ENCODE results near the gene ZNF77.
A peak's percentile ranks its signal among the peaks of the same experiment; 100 is the strongest.

Gene ZNF77

DNA sequence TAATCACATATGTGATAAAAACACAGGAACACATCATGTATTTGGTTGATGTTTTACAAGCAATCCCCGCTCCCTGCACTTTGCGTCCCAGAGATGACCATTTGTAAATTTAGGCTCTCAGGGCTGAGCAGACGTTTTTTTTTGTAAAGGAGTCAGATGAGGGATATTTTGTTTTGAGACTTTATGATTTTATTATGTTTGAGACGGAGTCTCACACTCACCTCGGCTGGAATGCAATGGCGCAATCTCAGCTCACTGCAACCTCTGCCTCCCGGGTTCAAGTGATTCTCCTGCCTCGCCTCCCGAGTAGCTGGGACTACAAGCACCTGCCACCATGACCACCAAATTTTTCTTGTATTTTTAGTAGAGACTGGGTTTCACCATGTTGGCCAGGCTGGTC lies 34.0 kb upstream of the ZNF77 start:
- H3K27ac ChIP-seq (ENCODE audit: insufficient read depth in 1 of 2, low read depth in 1 of 2, low read length in 2 of 2, poor library complexity in 1 of 2, severe bottlenecking in 2 of 2) = no peak overlapping the region
- no peak overlapping the region for H3K4me3 ChIP-seq (ENCODE audit: control insufficient read depth in 1 of 7, extremely low read depth in 1 of 7, insufficient read depth in 4 of 7, low read depth in 2 of 7, low read length in 6 of 7)
- DNase-seq = no peak
- H3K36me3 ChIP-seq (ENCODE audit: control insufficient read depth in 4 of 4, insufficient read depth in 4 of 4, low read length in 3 of 4) = no peaks in the 10 kb centered on the region
- POLR2A ChIA-PET = no interaction called here
- H3K9me3 ChIP-seq (ENCODE audit: control extremely low read depth in 1 of 5, control insufficient read depth in 4 of 5, insufficient read depth in 2 of 5, low read depth in 1 of 5, low read length in 4 of 5) = no peaks in the 10 kb centered on the region
- CTCF ChIA-PET = no interaction called here
- H3K4me1 ChIP-seq (ENCODE audit: control extremely low read depth in 1 of 4, control insufficient read depth in 4 of 4, insufficient read depth in 4 of 4, low read length in 3 of 4) = peaks cover 4 to 41% (median 30%) of the 10 kb centered on the region in 4 experiments
- 96% methylated on average over 7 of the region's 9 CpGs for WGBS (ENCODE audit: insufficient coverage)
- H3K27me3 ChIP-seq (replicated peaks in 2 of 5; ENCODE audit: control insufficient read depth in 4 of 5, insufficient read depth in 5 of 5, low read length in 4 of 5) = peaks cover 0 to 4% (median 0%) of the 10 kb centered on the region in 5 experiments

DNA sequence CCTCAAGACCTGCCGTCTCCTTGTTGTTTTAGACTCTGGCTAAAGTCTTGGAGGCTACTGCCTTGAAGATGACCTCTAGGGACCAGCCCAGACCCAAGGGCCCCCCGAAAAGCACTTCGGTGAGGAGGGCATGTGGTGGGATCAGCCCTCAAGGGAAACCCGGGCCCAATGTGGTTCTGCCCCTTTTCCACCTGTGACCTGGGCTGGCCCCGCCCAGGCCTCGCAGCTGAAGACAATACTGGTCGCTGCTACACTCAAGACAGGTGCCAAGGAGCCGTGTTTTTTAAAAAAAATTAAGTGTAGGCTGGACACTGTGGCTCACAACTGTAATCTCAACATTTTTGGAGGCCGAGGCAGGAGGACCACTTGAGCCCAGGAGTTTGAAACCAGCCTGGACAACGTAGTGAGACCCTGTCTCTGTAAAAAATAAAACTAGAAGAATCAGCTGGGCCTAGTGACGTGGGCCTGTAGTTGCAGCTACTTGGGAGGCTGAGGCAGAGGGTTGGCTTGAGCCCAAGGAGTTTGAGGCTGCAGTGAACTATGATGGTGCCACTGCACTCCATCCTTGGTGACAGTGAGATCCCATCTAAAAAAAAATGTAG lies 33.5 kb upstream of the ZNF77 start:
- no peak overlapping the region for H3K27ac ChIP-seq (ENCODE audit: insufficient read depth in 1 of 2, low read depth in 1 of 2, low read length in 2 of 2, poor library complexity in 1 of 2, severe bottlenecking in 2 of 2)
- ChIA-PET POLR2A (no interaction called here), CTCF (no interaction called here)
- 92% methylated on average over 10 of the region's 11 CpGs for WGBS (ENCODE audit: insufficient coverage)
- H3K27me3 ChIP-seq (replicated peaks in 2 of 5; ENCODE audit: control insufficient read depth in 4 of 5, insufficient read depth in 5 of 5, low read length in 4 of 5) = peaks cover 0 to 4% (median 0%) of the 10 kb centered on the region in 5 experiments
- H3K4me3 ChIP-seq (ENCODE audit: control insufficient read depth in 1 of 7, extremely low read depth in 1 of 7, insufficient read depth in 4 of 7, low read depth in 2 of 7, low read length in 6 of 7) = no peak overlapping the region
- DNase-seq = no peak
- peaks cover 4 to 36% (median 28%) of the 10 kb centered on the region in 4 experiments for H3K4me1 ChIP-seq (ENCODE audit: control extremely low read depth in 1 of 4, control insufficient read depth in 4 of 4, insufficient read depth in 4 of 4, low read length in 3 of 4)
- H3K36me3 ChIP-seq (ENCODE audit: control insufficient read depth in 4 of 4, insufficient read depth in 4 of 4, low read length in 3 of 4) = no peaks in the 10 kb centered on the region
- H3K9me3 ChIP-seq (ENCODE audit: control extremely low read depth in 1 of 5, control insufficient read depth in 4 of 5, insufficient read depth in 2 of 5, low read depth in 1 of 5, low read length in 4 of 5) = no peaks in the 10 kb centered on the region

DNA sequence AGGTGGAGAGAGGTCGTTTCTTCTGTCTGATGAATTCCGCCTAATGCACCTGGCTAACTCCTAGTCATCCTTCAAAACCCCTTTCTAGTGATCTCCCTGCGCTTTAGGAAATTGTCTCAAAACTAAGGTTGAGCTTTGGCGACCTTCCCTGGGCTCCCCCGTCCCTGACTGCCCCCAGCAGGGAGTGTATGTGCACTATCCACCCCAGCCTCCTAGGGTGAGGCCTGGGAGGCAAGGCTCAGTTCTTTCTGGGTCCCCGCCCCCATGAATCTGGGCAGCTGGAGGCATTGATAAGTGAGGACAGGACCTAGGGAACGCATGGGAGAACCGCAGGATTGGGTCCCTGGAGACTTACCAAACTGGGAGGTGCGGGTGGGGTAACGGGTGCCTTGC lies 33.0 kb upstream of the ZNF77 start:
- Histone ChIP-seq H3K4me3 (ENCODE audit: control insufficient read depth in 1 of 7, extremely low read depth in 1 of 7, insufficient read depth in 4 of 7, low read depth in 2 of 7, low read length in 6 of 7) (peak overlapping the region in 1 of 7 experiments; percentile 45), H3K4me1 (ENCODE audit: control extremely low read depth in 1 of 4, control insufficient read depth in 4 of 4, insufficient read depth in 4 of 4, low read length in 3 of 4) (peaks cover 4 to 30% (median 25%) of the 10 kb centered on the region in 4 experiments), H3K9me3 (ENCODE audit: control extremely low read depth in 1 of 5, control insufficient read depth in 4 of 5, insufficient read depth in 2 of 5, low read depth in 1 of 5, low read length in 4 of 5) (no peaks in the 10 kb centered on the region), H3K27ac (ENCODE audit: insufficient read depth in 1 of 2, low read depth in 1 of 2, low read length in 2 of 2, poor library complexity in 1 of 2, severe bottlenecking in 2 of 2) (no peak overlapping the region), H3K36me3 (ENCODE audit: control insufficient read depth in 4 of 4, insufficient read depth in 4 of 4, low read length in 3 of 4) (no peaks in the 10 kb centered on the region), H3K27me3 (replicated peaks in 2 of 5; ENCODE audit: control insufficient read depth in 4 of 5, insufficient read depth in 5 of 5, low read length in 4 of 5) (peaks cover 0 to 4% (median 0%) of the 10 kb centered on the region in 5 experiments)
- ChIA-PET POLR2A (no interaction called here), CTCF (no interaction called here)
- 67% methylated on average over 9 of the region's 10 CpGs for WGBS (ENCODE audit: insufficient coverage)
- DNase-seq = no peak

DNA sequence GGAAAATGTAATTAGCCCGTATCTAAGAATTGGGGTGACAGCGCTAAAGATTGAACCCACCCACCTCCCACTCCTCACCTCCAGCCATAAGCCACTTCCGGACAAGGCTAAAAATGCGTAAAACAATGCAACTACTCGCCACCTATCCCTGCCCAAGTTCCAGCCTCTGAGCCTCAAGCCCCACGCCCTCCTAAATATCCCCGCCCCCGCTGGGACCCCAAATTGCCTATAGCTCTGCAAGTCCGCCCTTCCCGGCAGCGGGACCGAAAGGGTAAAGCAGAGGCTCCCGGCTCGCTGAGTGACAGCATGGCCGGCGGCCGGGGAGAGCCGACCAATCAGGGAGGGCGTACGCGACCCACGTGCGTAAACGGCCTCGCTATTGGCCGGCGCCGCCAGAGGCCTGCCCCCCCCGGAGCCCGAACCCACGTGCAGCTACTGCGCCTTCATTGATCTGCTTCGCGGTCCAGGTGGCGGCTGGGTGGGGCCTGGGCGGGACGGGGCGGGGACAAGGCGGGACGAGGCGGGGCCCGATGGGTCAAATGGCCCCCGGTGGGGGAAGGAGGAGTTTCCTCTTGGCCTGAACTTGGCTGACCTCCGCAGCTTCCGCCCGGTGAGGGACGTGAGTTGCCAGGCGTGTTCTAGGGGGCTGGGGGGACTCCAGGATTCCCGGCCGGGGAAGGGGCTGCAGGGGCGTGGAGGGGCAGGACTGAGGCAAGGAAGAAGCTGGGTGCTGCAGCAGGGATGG lies 32.4 kb upstream of the ZNF77 start, which contains the start of gene TLE6:
TLE6 (plus strand) TSS at position 564 of the 745 bp plus-strand sequence. CDS start 670 bp downstream, outside the sequence.
- Histone ChIP-seq H3K4me3 (ENCODE audit: control insufficient read depth in 1 of 7, extremely low read depth in 1 of 7, insufficient read depth in 4 of 7, low read depth in 2 of 7, low read length in 6 of 7) (peak within 1 kb of the TSS in 6 of 7 experiments; percentile 46 to 80 (median 65)), H3K36me3 (ENCODE audit: control insufficient read depth in 4 of 4, insufficient read depth in 4 of 4, low read length in 3 of 4) (no peaks in the 10 kb centered on the region), H3K27me3 (replicated peaks in 2 of 5; ENCODE audit: control insufficient read depth in 4 of 5, insufficient read depth in 5 of 5, low read length in 4 of 5) (peaks cover 0 to 4% (median 0%) of the 10 kb centered on the region in 5 experiments), H3K4me1 (ENCODE audit: control extremely low read depth in 1 of 4, control insufficient read depth in 4 of 4, insufficient read depth in 4 of 4, low read length in 3 of 4) (peaks cover 4 to 27% (median 24%) of the 10 kb centered on the region in 4 experiments), H3K27ac (ENCODE audit: insufficient read depth in 1 of 2, low read depth in 1 of 2, low read length in 2 of 2, poor library complexity in 1 of 2, severe bottlenecking in 2 of 2) (peak within 1 kb of the TSS in 1 of 2 experiments; percentile 34), H3K9me3 (ENCODE audit: control extremely low read depth in 1 of 5, control insufficient read depth in 4 of 5, insufficient read depth in 2 of 5, low read depth in 1 of 5, low read length in 4 of 5) (no peaks in the 10 kb centered on the region)
- CTCF ChIA-PET = interaction anchor here (1.9 kb wide), 1 partner anchor 9 kb away, joined by 6 read pairs; no protein-coding TSS in a partner anchor
- peak; percentile 92 to 94 (median 94) for DNase-seq
- under 1% methylated on average over 41 of the region's 51 CpGs for WGBS (ENCODE audit: insufficient coverage)
- POLR2A ChIA-PET = interaction anchor here (0.6 kb wide), 1 partner anchor 185 kb away, joined by 3 read pairs; no protein-coding TSS in a partner anchor

DNA sequence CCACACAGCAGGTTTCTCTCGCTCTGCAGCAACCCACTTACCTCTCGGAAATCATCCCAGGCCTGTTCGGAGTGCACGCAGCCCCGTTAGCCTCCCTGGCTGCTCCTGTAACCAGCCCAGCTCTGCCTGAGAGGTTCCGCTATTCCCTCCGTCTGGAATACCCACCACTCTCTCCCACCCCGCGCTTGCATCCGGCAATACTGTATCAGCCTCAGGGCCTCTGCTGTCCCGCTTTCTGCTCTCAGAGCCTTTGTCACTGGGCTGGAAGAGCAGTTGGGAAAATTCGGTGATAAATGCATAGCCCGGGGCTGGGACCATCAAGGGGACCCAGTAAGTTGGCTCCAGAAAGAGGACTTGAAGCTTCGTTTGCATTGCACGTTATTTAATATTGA lies 31.8 kb upstream of the ZNF77 start:
- no peak for DNase-seq
- Histone ChIP-seq H3K9me3 (ENCODE audit: control extremely low read depth in 1 of 5, control insufficient read depth in 4 of 5, insufficient read depth in 2 of 5, low read depth in 1 of 5, low read length in 4 of 5) (no peaks in the 10 kb centered on the region), H3K4me3 (ENCODE audit: control insufficient read depth in 1 of 7, extremely low read depth in 1 of 7, insufficient read depth in 4 of 7, low read depth in 2 of 7, low read length in 6 of 7) (peak overlapping the region in 6 of 7 experiments; percentile 46 to 80 (median 65)), H3K27ac (ENCODE audit: insufficient read depth in 1 of 2, low read depth in 1 of 2, low read length in 2 of 2, poor library complexity in 1 of 2, severe bottlenecking in 2 of 2) (peak overlapping the region in 1 of 2 experiments; percentile 34), H3K27me3 (replicated peaks in 2 of 5; ENCODE audit: control insufficient read depth in 4 of 5, insufficient read depth in 5 of 5, low read length in 4 of 5) (peaks cover 0 to 4% (median 0%) of the 10 kb centered on the region in 5 experiments), H3K4me1 (ENCODE audit: control extremely low read depth in 1 of 4, control insufficient read depth in 4 of 4, insufficient read depth in 4 of 4, low read length in 3 of 4) (peaks cover 4 to 32% (median 29%) of the 10 kb centered on the region in 4 experiments), H3K36me3 (ENCODE audit: control insufficient read depth in 4 of 4, insufficient read depth in 4 of 4, low read length in 3 of 4) (no peaks in the 10 kb centered on the region)
- 10% methylated on average over 7 of the region's 15 CpGs for WGBS (ENCODE audit: insufficient coverage)
- CTCF ChIA-PET = interaction anchor here (1.9 kb wide), 1 partner anchor 10 kb away, joined by 6 read pairs; no protein-coding TSS in a partner anchor
- POLR2A ChIA-PET = interaction anchor here (0.6 kb wide), 1 partner anchor 186 kb away, joined by 3 read pairs; no protein-coding TSS in a partner anchor

DNA sequence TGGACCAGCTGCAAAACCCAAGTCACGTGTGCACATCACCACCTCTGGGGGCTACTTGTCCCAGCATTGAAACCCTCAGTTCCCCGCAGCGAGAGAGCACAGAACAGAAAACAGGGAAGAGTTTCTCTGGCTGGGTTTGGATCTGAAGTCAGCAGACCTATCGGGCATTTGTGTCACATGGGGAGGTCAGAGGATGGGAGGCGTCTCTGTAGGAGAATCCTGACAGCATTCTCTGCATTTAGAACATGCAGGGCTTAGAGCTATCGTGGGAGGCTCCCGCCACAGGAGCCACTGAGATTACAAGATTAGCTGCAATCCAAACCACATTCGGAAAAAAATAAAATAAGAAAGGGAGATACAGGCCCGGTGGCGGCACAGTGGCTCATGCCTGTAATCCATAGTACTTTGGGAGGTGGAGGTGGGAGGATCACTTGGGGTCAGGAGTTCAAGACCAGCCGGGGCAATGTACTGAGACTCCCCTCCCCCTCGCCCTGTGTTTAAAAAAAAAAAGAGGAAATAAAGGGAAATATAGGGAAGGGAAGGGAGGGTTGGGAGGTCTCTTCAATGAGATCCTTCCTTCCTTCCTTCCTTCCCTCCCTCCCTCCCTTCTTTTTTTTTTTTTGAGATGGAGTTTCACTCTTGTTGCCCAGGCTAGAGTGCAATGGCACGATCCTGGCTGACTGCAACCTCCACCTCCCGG lies 29.7 kb upstream of the ZNF77 start:
- Histone ChIP-seq H3K4me3 (ENCODE audit: control insufficient read depth in 1 of 7, extremely low read depth in 1 of 7, insufficient read depth in 4 of 7, low read depth in 2 of 7, low read length in 6 of 7) (peak overlapping the region in 1 of 7 experiments; percentile 1), H3K27me3 (replicated peaks in 2 of 5; ENCODE audit: control insufficient read depth in 4 of 5, insufficient read depth in 5 of 5, low read length in 4 of 5) (peaks cover 0 to 4% (median 0%) of the 10 kb centered on the region in 5 experiments), H3K9me3 (ENCODE audit: control extremely low read depth in 1 of 5, control insufficient read depth in 4 of 5, insufficient read depth in 2 of 5, low read depth in 1 of 5, low read length in 4 of 5) (no peaks in the 10 kb centered on the region), H3K4me1 (ENCODE audit: control extremely low read depth in 1 of 4, control insufficient read depth in 4 of 4, insufficient read depth in 4 of 4, low read length in 3 of 4) (peaks cover 4 to 33% (median 30%) of the 10 kb centered on the region in 4 experiments), H3K36me3 (ENCODE audit: control insufficient read depth in 4 of 4, insufficient read depth in 4 of 4, low read length in 3 of 4) (no peaks in the 10 kb centered on the region), H3K27ac (ENCODE audit: insufficient read depth in 1 of 2, low read depth in 1 of 2, low read length in 2 of 2, poor library complexity in 1 of 2, severe bottlenecking in 2 of 2) (no peak overlapping the region)
- peak; percentile 50 to 63 (median 59) for DNase-seq
- 5% methylated on average over 8 of the region's 14 CpGs for WGBS (ENCODE audit: insufficient coverage)
- CTCF ChIA-PET = no interaction called here
- POLR2A ChIA-PET = no interaction called here
